SK-N-SH treated with all-trans-retinoic acid at 6 μM for 48 hours (cell line): ENCODE measurements around the gene SHANK3.

Experiments used
- CSDC2 ChIP-seq: fragments of 250-450 bp; sonication (Bioruptor Pico); IDR thresholded peaks from 2 replicates; pipeline ENCODE4 v1.5.0; 2020; ENCODE audit warnings: mild to moderate bottlenecking, moderate library complexity
- TCF4 ChIP-seq: fragments of 250-450 bp; sonication (Bioruptor Pico); IDR thresholded peaks from 2 replicates; pipeline ENCODE4 v1.8.0; 2021; ENCODE audit warnings: mild to moderate bottlenecking, moderate library complexity, borderline replicate concordance
- ZNF8 ChIP-seq: fragments of 450-650 bp; formaldehyde crosslinking; IDR thresholded peaks from 2 replicates; pipeline ENCODE4 v1.5.0; 2020; ENCODE audit warnings: mild to moderate bottlenecking, moderate library complexity
- TF ChIP-seq, protein P1 (sequence below): fragments of 250-450 bp; sonication (Bioruptor Pico); IDR thresholded peaks from 2 replicates; pipeline ENCODE4 v1.5.0; 2020; ENCODE audit warnings: mild to moderate bottlenecking, moderate library complexity

DNA sequence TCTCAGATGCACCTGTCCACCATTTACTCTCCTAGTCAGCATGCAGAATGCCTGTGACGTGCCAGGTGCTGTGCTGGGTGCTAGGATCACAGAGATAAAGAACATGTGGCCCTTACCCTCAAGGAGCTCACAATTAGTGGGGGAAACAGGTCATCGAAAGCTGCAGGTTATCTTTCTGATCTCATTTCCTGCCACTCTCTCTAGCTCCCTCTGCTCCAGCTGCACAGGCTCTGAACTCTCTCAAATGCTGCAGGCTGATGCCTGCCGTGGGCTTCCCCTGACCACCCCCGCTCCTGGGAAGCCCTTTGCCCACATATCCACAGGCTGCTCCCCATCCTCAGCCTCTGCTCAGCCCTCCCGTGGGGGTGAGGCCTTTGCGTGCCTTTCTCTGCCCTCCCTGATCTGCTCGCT is 29.6 kb downstream of the SHANK3 start:
- TF ChIP-seq, protein P1, sequence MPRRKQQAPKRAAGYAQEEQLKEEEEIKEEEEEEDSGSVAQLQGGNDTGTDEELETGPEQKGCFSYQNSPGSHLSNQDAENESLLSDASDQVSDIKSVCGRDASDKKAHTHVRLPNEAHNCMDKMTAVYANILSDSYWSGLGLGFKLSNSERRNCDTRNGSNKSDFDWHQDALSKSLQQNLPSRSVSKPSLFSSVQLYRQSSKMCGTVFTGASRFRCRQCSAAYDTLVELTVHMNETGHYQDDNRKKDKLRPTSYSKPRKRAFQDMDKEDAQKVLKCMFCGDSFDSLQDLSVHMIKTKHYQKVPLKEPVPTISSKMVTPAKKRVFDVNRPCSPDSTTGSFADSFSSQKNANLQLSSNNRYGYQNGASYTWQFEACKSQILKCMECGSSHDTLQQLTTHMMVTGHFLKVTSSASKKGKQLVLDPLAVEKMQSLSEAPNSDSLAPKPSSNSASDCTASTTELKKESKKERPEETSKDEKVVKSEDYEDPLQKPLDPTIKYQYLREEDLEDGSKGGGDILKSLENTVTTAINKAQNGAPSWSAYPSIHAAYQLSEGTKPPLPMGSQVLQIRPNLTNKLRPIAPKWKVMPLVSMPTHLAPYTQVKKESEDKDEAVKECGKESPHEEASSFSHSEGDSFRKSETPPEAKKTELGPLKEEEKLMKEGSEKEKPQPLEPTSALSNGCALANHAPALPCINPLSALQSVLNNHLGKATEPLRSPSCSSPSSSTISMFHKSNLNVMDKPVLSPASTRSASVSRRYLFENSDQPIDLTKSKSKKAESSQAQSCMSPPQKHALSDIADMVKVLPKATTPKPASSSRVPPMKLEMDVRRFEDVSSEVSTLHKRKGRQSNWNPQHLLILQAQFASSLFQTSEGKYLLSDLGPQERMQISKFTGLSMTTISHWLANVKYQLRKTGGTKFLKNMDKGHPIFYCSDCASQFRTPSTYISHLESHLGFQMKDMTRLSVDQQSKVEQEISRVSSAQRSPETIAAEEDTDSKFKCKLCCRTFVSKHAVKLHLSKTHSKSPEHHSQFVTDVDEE (CRISPR knock-in tag) = no peak
- TF ChIP-seq ZNF8 (no peak), CSDC2 (CRISPR knock-in tag) (no peak), TCF4 (CRISPR knock-in tag) (no peak)
